SK-N-SH (cell line): ENCODE results near the gene SPTBN5. TPM values are rescaled to one million over a fixed set of nuclear protein-coding genes. Genes with fewer than 3 reads are reported as not detected.

ENCODE experiments used
- CTCF ChIA-PET: fragments of 300-600, 350-600 bp; formaldehyde crosslinking; extraction: SDS; loops from one replicate; lab custom pipeline; 2021; lab: Yijun Ruan, JAX
- POLR2A ChIA-PET: fragments of 350-600 bp; sonication (Branson Sonifier 250); formaldehyde crosslinking; extraction: SDS; loops from one replicate; lab custom pipeline; 2020; ENCODE audit warnings: antibody characterized with exemption, inconsistent platforms; lab: Yijun Ruan, JAX
- DNase-seq: peaks from one replicate; pipeline ENCODE4 v3.0.0; 2012
- H2AFZ ChIP-seq: fragments of 200-600 bp; sonication (generic); 2 replicates; pipeline ENCODE4 v1.8.1; 2016; ENCODE audit warnings: antibody characterized with exemption, mild to moderate bottlenecking, low read depth
- H3F3A ChIP-seq: fragments of 200-600 bp; sonication (generic); replicated peaks from 2 replicates; pipeline ENCODE3; 2016; ENCODE audit warnings: antibody characterized with exemption, mild to moderate bottlenecking; ENCODE audit not compliant: insufficient read depth
- H3K27ac ChIP-seq, 2 experiments: fragments of 200-500 bp in 1 of 2; fragments of 200-600 bp in 1 of 2; sonication (Bioruptor generic) in 1 of 2; sonication (generic), shearing (Covaris generic) in 1 of 2; 2 replicates each; pipeline versions ENCODE4 v1.5.1 to v1.6.1; 2014 to 2016; ENCODE audit warnings: low read depth in 2 of 2, inconsistent platforms in 1 of 2, low read length in 1 of 2, mild to moderate bottlenecking in 1 of 2, mixed read lengths in 1 of 2
- H3K27me3 ChIP-seq: fragments of 200-600 bp; sonication (generic), shearing (Covaris generic); 2 replicates; pipeline ENCODE4 v1.6.1; 2016; ENCODE audit warnings: mixed run types; ENCODE audit not compliant: insufficient read depth
- H3K36me3 ChIP-seq, 2 experiments: fragments of 200-500 bp in 1 of 2; fragments of 200-600 bp in 1 of 2; sonication (Bioruptor generic) in 1 of 2; sonication (generic) in 1 of 2; replicated peaks in 1 of 2; 2 replicates each; pipeline versions ENCODE3 to v1.5.1; 2014 to 2016; ENCODE audit warnings: low read length in 1 of 2, mild to moderate bottlenecking in 1 of 2; ENCODE audit not compliant: insufficient read depth in 2 of 2, control insufficient read depth in 1 of 2
- H3K4me1 ChIP-seq, 2 experiments: fragments of 200-500 bp in 1 of 2; fragments of 200-600 bp in 1 of 2; sonication (Bioruptor generic) in 1 of 2; sonication (generic), shearing (Covaris generic) in 1 of 2; 2 replicates each; pipeline versions ENCODE4 v1.5.1 to v1.6.1; 2014 to 2016; ENCODE audit warnings: low read depth in 1 of 2, low read length in 1 of 2, mixed run types in 1 of 2; ENCODE audit not compliant: insufficient read depth in 2 of 2, control insufficient read depth in 1 of 2
- H3K4me2 ChIP-seq: fragments of 200-600 bp; sonication (generic), shearing (Covaris generic); 2 replicates; pipeline ENCODE4 v1.6.1; 2017; ENCODE audit warnings: mixed run types
- H3K4me3 ChIP-seq, 2 experiments: fragments of 200-500 bp in 1 of 2; fragments of 200-600 bp in 1 of 2; sonication (Bioruptor generic) in 1 of 2; sonication (generic), shearing (Covaris generic) in 1 of 2; 2 replicates each; pipeline versions ENCODE4 v1.5.1 to v1.8.1; 2014 to 2016; ENCODE audit warnings: low read depth in 2 of 2, inconsistent platforms in 1 of 2, low read length in 1 of 2, mild to moderate bottlenecking in 1 of 2, mixed read lengths in 1 of 2, moderate library complexity in 1 of 2
- H3K79me2 ChIP-seq: fragments of 200-600 bp; sonication (generic); 2 replicates; pipeline ENCODE4 v1.8.1; 2017; ENCODE audit warnings: mild to moderate bottlenecking; ENCODE audit not compliant: insufficient read depth
- H3K9ac ChIP-seq: fragments of 200-600 bp; sonication (generic); 2 replicates; pipeline ENCODE4 v1.6.1; 2017; ENCODE audit warnings: mixed run types
- H3K9me2 ChIP-seq: fragments of 200-600 bp; sonication (generic); 2 replicates; pipeline ENCODE4 v1.6.1; 2017; ENCODE audit warnings: mixed run types
- H3K9me3 ChIP-seq: fragments of 200-600 bp; sonication (generic); 2 replicates; pipeline ENCODE4 v1.6.1; 2017; ENCODE audit warnings: mixed run types, mild to moderate bottlenecking, moderate library complexity
- H4K20me1 ChIP-seq: fragments of 200-600 bp; sonication (generic); 2 replicates; pipeline ENCODE4 v1.6.1; 2017; ENCODE audit warnings: mild to moderate bottlenecking, mixed run types; ENCODE audit not compliant: insufficient read depth
- CHD2 ChIP-seq: fragments of 150-350 bp; IDR thresholded peaks from 2 replicates; pipeline ENCODE4 v1.6.1; 2018; ENCODE audit warnings: low read length; ENCODE audit not compliant: partially characterized antibody
- CTCF ChIP-seq: fragments of 200-600 bp; sonication (generic); IDR thresholded peaks from 2 replicates; pipeline ENCODE4 v1.6.1; 2017; ENCODE audit warnings: antibody characterized with exemption, mild to moderate bottlenecking, moderate library complexity
- EP300 ChIP-seq, 2 experiments: IDR thresholded peaks; 2 replicates each; pipeline versions ENCODE4 v1.4.0 to v1.6.1; 2012; ENCODE audit warnings: borderline replicate concordance in 1 of 2, low read depth in 1 of 2, low read length in 1 of 2
- EZH2phosphoT487 ChIP-seq: fragments of 200-600 bp; sonication (generic); IDR thresholded peaks from 2 replicates; pipeline ENCODE4 v1.6.1; 2017; ENCODE audit warnings: low read depth, mixed run types, mild to moderate bottlenecking, antibody characterized with exemption, moderate library complexity, borderline replicate concordance
- FOSL2 ChIP-seq: IDR thresholded peaks from 2 replicates; pipeline ENCODE4 v1.4.0; 2012; ENCODE audit warnings: low read depth, mild to moderate bottlenecking, moderate library complexity, borderline replicate concordance
- FOXJ3 ChIP-seq: sonication (generic); formaldehyde crosslinking; IDR thresholded peaks from 2 replicates; pipeline ENCODE4 v1.5.1; 2020; ENCODE audit warnings: mild to moderate bottlenecking, missing genetic modification reagents
- FOXM1 ChIP-seq: IDR thresholded peaks from 2 replicates; pipeline ENCODE4 v1.4.0; 2012; ENCODE audit warnings: low read depth, mild to moderate bottlenecking
- GATA2 ChIP-seq: sonication (generic); formaldehyde crosslinking; IDR thresholded peaks from 2 replicates; pipeline ENCODE4 v1.5.0; 2020; ENCODE audit warnings: mild to moderate bottlenecking, missing genetic modification reagents
- JUND ChIP-seq: IDR thresholded peaks from 2 replicates; pipeline ENCODE4 v1.4.0; 2012
- MAX ChIP-seq: IDR thresholded peaks from 2 replicates; pipeline ENCODE4 v1.4.0; 2012; ENCODE audit warnings: low read depth
- MXI1 ChIP-seq: IDR thresholded peaks from 2 replicates; pipeline ENCODE4 v1.6.1; 2012; ENCODE audit warnings: mild to moderate bottlenecking, low read depth, low read length, improper control_type of control experiment
- NFIC ChIP-seq: IDR thresholded peaks from 2 replicates; pipeline ENCODE4 v1.4.0; 2012; ENCODE audit warnings: borderline replicate concordance
- NRF1 ChIP-seq: IDR thresholded peaks from 2 replicates; pipeline ENCODE4 v1.6.1; 2012; ENCODE audit warnings: low read depth, mild to moderate bottlenecking, low read length
- PBX3 ChIP-seq: IDR thresholded peaks from 2 replicates; pipeline ENCODE4; 2012
- RCOR1 ChIP-seq: fragments of 150-350 bp; IDR thresholded peaks from 2 replicates; pipeline ENCODE4 v1.6.1; 2017; ENCODE audit warnings: antibody characterized with exemption, low read length
- REST ChIP-seq: IDR thresholded peaks from 2 replicates; pipeline ENCODE4 v1.6.1; 2012; ENCODE audit warnings: mild to moderate bottlenecking, low read depth, low read length, moderate library complexity
- SMC3 ChIP-seq: IDR thresholded peaks from 2 replicates; pipeline ENCODE4 v1.6.1; 2012; ENCODE audit warnings: low read depth, low read length, improper control_type of control experiment
- TAF1 ChIP-seq: IDR thresholded peaks from 2 replicates; pipeline ENCODE4 v1.6.1; 2012; ENCODE audit warnings: low read depth, mild to moderate bottlenecking, low read length, moderate library complexity, borderline replicate concordance
- TEAD4 ChIP-seq: IDR thresholded peaks from 2 replicates; pipeline ENCODE4 v1.4.0; 2012; ENCODE audit warnings: mild to moderate bottlenecking, borderline replicate concordance; ENCODE audit not compliant: insufficient read depth
- USF1 ChIP-seq: IDR thresholded peaks from 2 replicates; pipeline ENCODE4 v1.4.0; 2012; ENCODE audit warnings: low read depth, borderline replicate concordance
- WGBS: methylation state at CpG from one replicate; pipeline ENCODE4 v1.1.6; 2017; ENCODE audit warnings: low lambda C conversion rate; 5-methylcytosine and 5-hydroxymethylcytosine counted together
- polyA plus RNA-seq, 3 experiments: library from polyadenylated mRNA; depleted of rRNA; stranded (reverse); fragments of >200 nt; gene quantifications; 2 replicates each; pipeline ENCODE4 v1.2.3, GENCODE V29; 2012

The SPTBN5 gene
- polyA plus RNA-seq, 1 of the 3 experiments (the other 2 are of a cell fraction), result 0.23 TPM

- H3K27ac ChIP-seq, result peak overlapping the region in 1 of 2 experiments; percentile 59; a peak in 2 of 4 replicates
- DNase-seq, result no peak
- no peaks in the 10 kb centered on the region for H3K9me3 ChIP-seq
- no peaks in the 10 kb centered on the region for H3K27me3 ChIP-seq
- ChIA-PET CTCF (interaction anchor here (1.0 to 1.8 kb wide), 2 partner anchors 50 to 117 kb away, joined by 3 to 4 read pairs; no protein-coding TSS in a partner anchor), POLR2A (no interaction called here)
- peaks cover 28% of the 10 kb centered on the region; the same call in 1 of the 2 replicates for H3K79me2 ChIP-seq
- no peak overlapping the region for H3K9ac ChIP-seq
- peaks cover 33% of the 10 kb centered on the region for H3F3A ChIP-seq
- H3K4me2 ChIP-seq, result peak overlapping the region; percentile 29
- H3K9me2 ChIP-seq, result no peaks in the 10 kb centered on the region
- H3K36me3 ChIP-seq, result peaks cover 0 to 3% of the 10 kb centered on the region in 2 experiments
- H3K4me3 ChIP-seq, result no peak overlapping the region
- no peak overlapping the region for H2AFZ ChIP-seq
- 94% methylated on average over 9 of the region's 9 CpGs for WGBS
- TF ChIP-seq GATA2, result no peak
- no peak for TF ChIP-seq USF1
- no peak for TF ChIP-seq MAX
- TF ChIP-seq FOXM1, result no peak
- no peak for TF ChIP-seq SMC3
- no peak for TF ChIP-seq TEAD4
- TF ChIP-seq JUND, result no peak
- no peak for TF ChIP-seq EP300 (IDR thresholded peaks at IDR 0.05; ENCODE audit: borderline replicate concordance in 1 of 2, low read depth in 1 of 2, low read length in 1 of 2)
- no peak for TF ChIP-seq PBX3
- TF ChIP-seq FOSL2, result no peak
- TF ChIP-seq TAF1, result no peak
- TF ChIP-seq REST, result no peak
- no peak for TF ChIP-seq NRF1
- no peak for TF ChIP-seq RCOR1
- TF ChIP-seq MXI1, result no peak
- TF ChIP-seq FOXJ3 (CRISPR knock-in tag), result no peak
- TF ChIP-seq CTCF, result no peak
- TF ChIP-seq EZH2phosphoT487, result no peak
- no peak for TF ChIP-seq NFIC
- no peak for TF ChIP-seq CHD2
- no peaks in the 10 kb centered on the region for H4K20me1 ChIP-seq
- peaks cover 7 to 42% of the 10 kb centered on the region in 2 experiments; a peak in 3 of 4 replicates for H3K4me1 ChIP-seq
Measured at GRCh38 chr15:41939986-41940385, 46.1 kb upstream of the SPTBN5 start.
